HG03139 (cell line): Measurements from ENCODE around the gene FCRL4.
"Not testable (repeated sequence)": the region's sequence is repeated elsewhere in the genome, so short reads cannot be mapped to it uniquely, and the experiment has no call there.

Source experiments
- ATAC-seq: cut with Tn5 transposase; IDR thresholded peaks from one replicate; pipeline ENCODE4 v1.9.1; 2021; ENCODE audit not compliant: unreplicated experiment

The FCRL4 gene

DNA sequence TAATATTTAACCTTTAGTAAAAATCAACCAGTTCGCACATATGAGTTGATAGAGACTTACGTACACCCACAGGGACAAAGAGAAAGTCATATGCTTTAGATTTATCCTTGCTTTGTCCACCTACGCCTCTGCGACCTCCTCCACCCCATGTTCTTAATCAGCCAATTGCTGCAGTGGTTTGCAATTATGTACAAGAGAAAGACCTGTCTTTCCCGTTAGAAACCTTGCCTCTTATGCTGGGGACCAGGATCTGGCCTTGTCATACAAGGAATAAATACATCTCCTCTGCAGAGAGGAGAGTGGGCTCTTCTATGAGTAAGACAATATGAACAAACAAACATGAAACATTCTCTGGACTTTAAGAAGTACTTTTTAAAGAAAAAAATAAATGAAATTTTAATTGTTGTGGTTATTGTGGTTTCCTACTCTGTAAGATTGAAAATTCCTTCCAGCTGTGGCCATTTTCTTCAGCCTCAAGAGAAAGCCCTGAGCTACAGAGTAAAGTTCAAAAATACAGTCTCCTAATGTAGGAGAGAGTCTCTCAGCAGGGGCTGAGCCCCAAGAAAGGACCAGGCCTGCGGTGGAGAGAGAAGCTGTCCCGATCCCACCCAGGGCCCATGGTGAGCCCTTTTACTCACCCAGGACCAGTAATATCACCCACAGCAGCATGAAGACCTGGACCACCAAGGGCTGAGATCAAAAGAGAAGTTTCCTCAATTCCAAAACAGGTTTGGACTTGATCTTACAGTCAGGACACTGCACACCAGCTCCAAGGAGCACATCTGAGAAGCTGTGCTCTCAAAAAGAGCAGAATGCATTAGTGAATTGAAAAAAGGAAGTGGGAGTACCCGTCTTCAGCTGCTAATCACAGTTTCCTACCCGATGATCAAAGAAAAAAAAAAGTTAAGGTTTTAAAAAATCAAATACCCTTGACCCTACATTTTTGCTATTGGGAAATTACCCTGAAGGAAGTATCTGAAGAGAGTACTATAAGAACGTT lies 45.9 kb downstream of the FCRL4 start, which contains the start of gene FCRL5:
Gene FCRL5, minus strand, starts transcription at position 822 of the 1,000 bp plus-strand sequence. Its CDS starts 153 bp downstream, at position 669.
- ATAC-seq = peak; percentile 57

DNA sequence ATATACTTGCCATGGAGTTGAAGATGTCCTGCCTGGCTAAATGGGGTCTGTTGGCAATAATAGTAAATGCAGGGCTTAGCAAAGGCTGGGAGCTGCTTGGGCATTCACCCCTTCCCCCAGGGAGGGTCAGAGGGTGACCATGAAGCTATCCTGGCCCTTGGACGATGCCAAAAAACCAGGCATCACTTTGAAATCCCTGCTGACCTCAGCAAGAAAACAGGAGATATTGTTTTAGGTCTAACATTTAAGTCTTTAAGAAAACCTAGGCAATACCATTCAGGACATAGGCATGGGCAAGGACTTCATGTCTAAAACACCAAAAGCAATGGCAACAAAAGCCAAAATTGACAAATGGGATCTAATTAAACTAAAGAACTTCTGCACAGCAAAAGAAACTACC lies 49.8 kb downstream of the FCRL4 start:
- ATAC-seq = not testable (repeated sequence)

DNA sequence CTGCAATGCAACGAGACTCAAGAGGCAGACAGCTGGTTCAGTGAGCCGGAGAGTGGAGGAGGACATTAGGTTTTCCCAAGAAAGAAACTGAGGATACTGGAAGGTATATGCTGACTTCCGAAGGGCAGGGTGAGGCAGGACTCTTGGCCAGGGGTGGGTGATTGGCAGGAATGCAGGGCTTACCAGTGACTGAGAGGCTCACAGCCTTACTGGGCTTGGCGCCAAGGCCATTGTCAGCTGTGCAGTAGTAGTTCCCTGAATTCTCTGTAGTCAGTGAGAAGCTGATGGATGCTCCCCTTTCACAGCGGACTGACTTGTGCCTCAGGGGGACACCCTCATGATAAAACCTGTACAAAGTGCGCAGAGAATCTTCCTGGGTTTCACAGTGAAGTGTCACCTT lies 55.2 kb downstream of the FCRL4 start:
- ATAC-seq = no peak

DNA sequence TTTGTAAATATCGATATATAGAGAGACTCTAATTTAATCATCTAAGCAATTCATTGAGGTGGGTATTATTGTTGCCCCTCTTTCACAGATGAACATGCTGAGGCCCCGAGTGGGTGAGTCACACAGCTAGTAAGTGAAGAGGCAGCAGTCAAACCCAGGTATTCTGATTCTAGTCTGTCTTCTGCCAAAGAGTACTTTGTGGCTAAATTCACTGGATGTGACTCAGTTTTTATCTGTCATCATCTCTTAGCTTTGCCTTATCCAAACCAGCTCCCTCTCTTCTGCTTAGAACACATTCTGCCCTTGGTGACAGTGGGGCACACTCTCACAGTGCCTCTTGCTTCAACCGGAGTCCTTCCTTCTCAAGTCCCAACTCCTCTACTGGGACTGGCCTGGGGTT lies 57.0 kb downstream of the FCRL4 start:
- no peak for ATAC-seq

DNA sequence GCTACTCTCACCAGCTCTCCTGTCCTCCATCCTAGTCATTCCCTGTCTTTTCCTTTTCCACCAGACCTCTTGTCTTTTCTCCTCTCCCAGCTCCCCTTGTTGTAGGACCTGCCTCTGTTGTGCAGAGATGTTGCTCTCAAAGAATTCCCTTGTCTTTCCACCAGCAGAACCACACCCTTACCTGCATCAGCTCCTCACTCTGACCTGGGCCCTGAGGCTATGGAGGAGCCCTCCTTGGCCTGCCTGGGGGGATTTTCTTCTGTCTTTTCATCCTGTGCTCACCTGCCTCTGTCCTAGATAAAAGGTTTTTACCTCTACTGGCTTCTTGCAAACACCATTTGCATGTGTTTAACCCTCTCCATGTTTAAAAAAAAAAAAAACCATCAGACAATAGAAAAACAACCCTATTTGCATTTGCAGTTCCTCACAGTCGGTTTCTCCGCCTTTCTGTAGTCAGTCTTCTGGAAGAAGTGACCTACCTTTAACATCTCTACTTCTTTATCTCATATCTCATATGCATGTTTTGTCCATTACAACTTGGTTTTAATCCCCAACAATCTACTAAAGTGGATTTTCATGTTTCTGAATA lies 57.6 kb downstream of the FCRL4 start:
- no peak for ATAC-seq

DNA sequence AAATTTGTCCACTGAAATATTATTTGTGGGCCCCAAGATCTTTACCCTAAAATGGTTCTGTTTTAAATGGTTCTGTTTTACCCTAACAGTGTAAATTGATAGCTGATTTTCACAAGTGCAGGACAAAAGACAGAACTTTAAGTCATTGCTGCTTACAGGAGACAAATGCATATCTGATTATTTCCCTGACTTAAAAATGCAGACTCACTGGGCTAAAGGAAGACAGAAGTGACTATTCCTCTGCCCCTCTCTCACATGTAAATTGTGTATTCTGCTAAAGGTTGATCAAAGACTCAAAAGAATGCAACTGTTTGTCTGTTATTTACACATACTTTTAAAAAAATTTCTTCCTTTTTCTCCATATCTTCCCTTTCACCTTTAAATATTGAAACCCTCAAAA lies 58.3 kb downstream of the FCRL4 start:
- ATAC-seq = no peak

DNA sequence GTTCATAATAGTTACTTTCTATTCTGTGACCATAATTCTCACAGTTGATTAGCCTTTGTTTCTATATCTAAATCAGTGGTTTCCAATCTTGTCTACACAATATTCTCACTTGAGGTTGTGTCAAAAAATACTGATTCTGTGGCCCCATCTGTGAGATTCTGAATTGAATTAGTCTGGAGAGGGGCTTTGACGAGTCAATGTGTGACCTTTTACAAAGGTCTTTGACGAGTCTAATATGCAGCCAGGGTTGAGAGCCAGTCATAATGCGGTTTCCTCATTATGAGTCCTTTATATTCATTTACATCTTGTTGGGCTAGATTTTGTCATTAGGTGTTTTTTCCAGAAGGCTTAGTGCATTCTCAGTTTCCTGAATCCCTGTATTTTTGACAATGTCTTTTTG lies 65.3 kb downstream of the FCRL4 start:
- no peak for ATAC-seq

DNA sequence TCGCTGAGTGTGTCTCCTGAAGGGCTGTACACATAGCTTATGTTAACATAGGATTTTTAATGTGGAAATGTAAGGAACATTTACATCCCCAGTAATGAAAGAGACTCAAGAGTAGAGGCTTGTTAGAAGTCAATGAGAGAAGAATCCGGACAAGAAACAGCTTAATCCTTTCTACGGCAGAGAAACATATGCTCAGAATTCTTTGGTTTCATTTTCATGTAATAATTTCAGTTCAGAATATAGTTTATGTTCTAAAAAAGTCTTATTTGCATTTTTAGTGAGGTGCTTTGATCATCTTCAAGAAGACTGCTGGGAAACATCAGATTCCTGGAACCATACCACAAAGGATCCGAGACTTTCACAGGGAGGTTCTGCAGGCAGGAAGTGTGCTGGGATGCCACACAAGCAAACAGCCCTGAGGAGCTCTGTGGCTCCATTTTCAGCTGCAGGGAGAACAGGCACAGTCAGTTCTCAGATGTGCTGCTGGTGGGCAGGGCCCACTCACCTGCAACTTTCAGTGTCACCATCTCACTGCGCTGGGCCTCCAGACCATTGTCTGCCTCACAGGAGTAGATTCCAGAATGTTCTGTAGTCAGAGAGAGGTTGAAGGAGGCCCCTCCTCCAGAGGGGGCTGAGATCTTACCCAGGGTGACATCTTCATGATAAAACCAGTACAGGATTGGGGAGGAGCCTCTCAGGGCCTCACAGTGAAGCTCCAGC lies 74.0 kb downstream of the FCRL4 start:
- no peak for ATAC-seq
